Left ventricle myocardium inferior (tissue), 1 donor: Measurements from ENCODE around the gene RNPS1. TPM values are rescaled to one million over a fixed set of nuclear protein-coding genes. Genes with fewer than 3 reads are reported as not detected.

ENCODE experiments used
- DNase-seq: peaks from one replicate; pipeline ENCODE4 v3.0.0-alpha.2; 2020
- H3K27ac ChIP-seq: fragments of 200-600 bp; replicated peaks from 2 replicates; pipeline ENCODE4 v1.8.0; 2021
- H3K27me3 ChIP-seq: fragments of 200-600 bp; 2 replicates; pipeline ENCODE4 v1.8.0; 2021; ENCODE audit warnings: low read depth
- H3K36me3 ChIP-seq: fragments of 200-600 bp; 2 replicates; pipeline ENCODE4 v1.8.0; 2021
- H3K4me1 ChIP-seq: fragments of 200-600 bp; 2 replicates; pipeline ENCODE4 v1.8.0; 2021
- H3K4me3 ChIP-seq: fragments of 200-600 bp; 2 replicates; pipeline ENCODE4 v1.8.0; 2021; ENCODE audit warnings: mild to moderate bottlenecking, moderate library complexity
- H3K9me3 ChIP-seq: fragments of 200-600 bp; replicated peaks from 2 replicates; pipeline ENCODE4 v1.8.0; 2021
- CTCF ChIP-seq: fragments of 200-600 bp; IDR thresholded peaks from 2 replicates; pipeline ENCODE4 v1.8.0; 2021; ENCODE audit warnings: antibody characterized with exemption, mild to moderate bottlenecking, borderline replicate concordance
- intact Hi-C: fragments of 100-400 bp; cut with micrococcal nuclease; formaldehyde crosslinking; loops from one replicate; pipeline ENCODE4 v1.11.0; 2022
- total RNA-seq: library from RNA; stranded (reverse); fragmentation: NEBNext Ultra II Directional; extraction: Animal tissue kit (Norgen Biotek cat#: 25700); gene quantifications from one replicate; pipeline ENCODE4 v1.2.1, GENCODE V29; 2021
- donor health status: DM: no; HTN: yes; CAD: no; lungs with severe emphysema.

The RNPS1 gene
- total RNA-seq, 1 donor from 2014 or later = 106 TPM

- TF ChIP-seq CTCF = no peak
- Histone ChIP-seq H3K4me3 (no peak overlapping the region), H3K27me3 (no peaks in the 10 kb centered on the region), H3K9me3 (no peaks in the 10 kb centered on the region), H3K4me1 (no peaks in the 10 kb centered on the region), H3K36me3 (peaks cover 45% of the 10 kb centered on the region), H3K27ac (no peak overlapping the region)
- intact Hi-C loops = no loop called here
- DNase-seq = no peak
These were observed 13.1 kb upstream of the RNPS1 start for GRCh38 chr16:2280981-2281542.

GRCh38 chr16:2280461-2280860, 12.5 kb upstream of the RNPS1 start:
- Histone ChIP-seq H3K27ac (no peak overlapping the region), H3K36me3 (peaks cover 43% of the 10 kb centered on the region), H3K27me3 (no peaks in the 10 kb centered on the region), H3K4me3 (no peak overlapping the region), H3K9me3 (no peaks in the 10 kb centered on the region), H3K4me1 (no peaks in the 10 kb centered on the region)
- DNase-seq = no peak
- intact Hi-C loops = no loop called here
- no peak for TF ChIP-seq CTCF

- no peak for DNase-seq
- Histone ChIP-seq H3K4me1 (no peaks in the 10 kb centered on the region), H3K27me3 (no peaks in the 10 kb centered on the region), H3K27ac (no peak overlapping the region), H3K9me3 (no peaks in the 10 kb centered on the region), H3K4me3 (no peak overlapping the region), H3K36me3 (peaks cover 31% of the 10 kb centered on the region)
- intact Hi-C loops = no loop called here
- no peak for TF ChIP-seq CTCF
These were observed 11.3 kb upstream of the RNPS1 start for GRCh38 chr16:2278956-2279800.

- Histone ChIP-seq H3K4me1 (no peaks in the 10 kb centered on the region), H3K27me3 (no peaks in the 10 kb centered on the region), H3K4me3 (no peak overlapping the region), H3K36me3 (peaks cover 22% of the 10 kb centered on the region), H3K9me3 (no peaks in the 10 kb centered on the region), H3K27ac (no peak overlapping the region)
- DNase-seq = no peak
- intact Hi-C loops = no loop called here
- no peak for TF ChIP-seq CTCF
These were observed 10.3 kb upstream of the RNPS1 start for GRCh38 chr16:2278272-2278608.

- no peaks in the 10 kb centered on the region for H3K4me1 ChIP-seq
- TF ChIP-seq CTCF = no peak
- no peak overlapping the region for H3K27ac ChIP-seq
- H3K9me3 ChIP-seq = no peaks in the 10 kb centered on the region
- peaks cover 16% of the 10 kb centered on the region for H3K36me3 ChIP-seq
- intact Hi-C loops = no loop called here
- no peak overlapping the region for H3K4me3 ChIP-seq
- no peak for DNase-seq
- no peaks in the 10 kb centered on the region for H3K27me3 ChIP-seq
These were observed 9.7 kb upstream of the RNPS1 start for GRCh38 chr16:2277466-2278271.
